K562 (cell line): Measurements from ENCODE around the gene FBXW7. TPM values are rescaled to one million over a fixed set of nuclear protein-coding genes. Genes with fewer than 3 reads are reported as not detected.

Source experiments
- ESRRB ChIP-seq: fragments of 250-450 bp; sonication (Bioruptor Pico); IDR thresholded peaks from 2 replicates; pipeline ENCODE4 v1.5.0; 2020; ENCODE audit warnings: mild to moderate bottlenecking, moderate library complexity, borderline replicate concordance
- NCOA1 ChIP-seq: fragments of 450-650 bp; IDR thresholded peaks from 2 replicates; pipeline ENCODE4 v1.6.1; 2016; ENCODE audit warnings: low read depth
- POLR2H ChIP-seq: IDR thresholded peaks from 2 replicates; pipeline ENCODE4 v1.6.1; 2016; ENCODE audit warnings: missing genetic modification characterization, low read depth, mild to moderate bottlenecking, control low read depth, missing compliant biosample characterization, moderate library complexity
- ZNF121 ChIP-seq: sonication (generic); formaldehyde crosslinking; conservative IDR thresholded peaks from 2 replicates; pipeline ENCODE4 v1.8.0; 2022; ENCODE audit warnings: missing genetic modification reagents
- polyA plus RNA-seq, 8 experiments: library from polyadenylated mRNA; depleted of rRNA in 4 of 8; stranded (reverse) in 5 of 8; unstranded in 3 of 8; fragments of >200 nt; fragmentation: Nextera tagmentation in 2 of 8; fragmentation: Illumina TruSeq in 1 of 8; extraction: Ambion mirVana in 2 of 8; extraction: Trizol in 1 of 8; gene quantifications; 2 replicates each; pipeline versions ENCODE4 v1.2.1 to v1.2.3, GENCODE V29; 2011 to 2014; ENCODE audit warnings: inconsistent platforms in 1 of 8, missing spikeins in 1 of 8
- total RNA-seq, 7 experiments: library from RNA; depleted of rRNA in 6 of 7; stranded (reverse); fragments of >200 nt in 6 of 7; fragmentation: Illumina TruSeq in 2 of 7; extraction: Trizol in 2 of 7; gene quantifications; 2 replicates each; pipeline versions ENCODE4 v1.2.1 to v1.2.3, GENCODE V29; 2011 to 2021; ENCODE audit warnings: low replicate concordance in 1 of 7
- TF ChIP-seq, protein P1 (sequence below): fragments of 200-600 bp; sonication (generic); IDR thresholded peaks from one replicate; pipeline ENCODE4 v1.6.1; 2012; ENCODE audit warnings: mild to moderate bottlenecking, low read depth, low read length, inconsistent platforms
- TF ChIP-seq, protein P2 (sequence below): fragments of 450-650 bp; IDR thresholded peaks from 2 replicates; pipeline ENCODE4 v1.6.1; 2017; ENCODE audit warnings: mild to moderate bottlenecking, moderate library complexity
- TF ChIP-seq, protein P3 (sequence below): fragments of 250-450 bp; sonication (Bioruptor Pico); IDR thresholded peaks from 2 replicates; pipeline ENCODE4 v1.9.0; 2021; ENCODE audit warnings: mild to moderate bottlenecking
- TF ChIP-seq, protein P4 (sequence below): fragments of 450-650 bp; IDR thresholded peaks from 2 replicates; pipeline ENCODE4 v1.6.1; 2017; ENCODE audit warnings: antibody characterized with exemption, mild to moderate bottlenecking

Gene FBXW7
- total and polyA plus RNA-seq, 9 of the 15 experiments (the other 6 are each of a cell fraction or from before 2014, with no cell fraction given): 6.8 to 44.2 (median 16.4) TPM

DNA sequence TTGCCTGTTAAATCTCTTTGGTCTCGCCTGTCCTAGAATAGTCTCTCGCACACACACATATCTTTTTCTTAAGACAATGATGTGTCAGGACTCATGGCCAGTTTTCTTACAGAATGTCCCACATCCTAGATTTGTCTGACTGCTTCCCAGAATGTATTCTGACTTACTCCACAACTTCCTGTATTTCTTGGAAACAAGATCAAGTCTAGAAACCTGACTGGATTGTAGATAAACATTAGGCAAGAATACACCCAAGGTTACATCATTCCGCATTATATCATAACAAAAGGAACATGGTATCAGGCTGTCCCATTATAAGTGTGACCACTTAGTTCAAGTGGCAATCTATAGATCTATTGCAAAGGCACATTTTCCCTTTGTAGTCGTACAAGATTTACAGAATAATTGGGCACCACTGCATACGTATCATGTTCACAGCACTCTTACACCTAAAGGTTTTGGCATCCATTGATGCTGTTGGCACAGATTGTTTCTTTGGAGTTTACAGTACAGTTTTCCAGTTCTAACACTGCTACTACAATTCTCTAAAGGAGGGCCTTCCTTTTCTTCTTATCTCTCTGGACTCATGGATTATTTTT, 56.4 kb downstream of the FBXW7 start (continued):
- TF ChIP-seq, protein P1, sequence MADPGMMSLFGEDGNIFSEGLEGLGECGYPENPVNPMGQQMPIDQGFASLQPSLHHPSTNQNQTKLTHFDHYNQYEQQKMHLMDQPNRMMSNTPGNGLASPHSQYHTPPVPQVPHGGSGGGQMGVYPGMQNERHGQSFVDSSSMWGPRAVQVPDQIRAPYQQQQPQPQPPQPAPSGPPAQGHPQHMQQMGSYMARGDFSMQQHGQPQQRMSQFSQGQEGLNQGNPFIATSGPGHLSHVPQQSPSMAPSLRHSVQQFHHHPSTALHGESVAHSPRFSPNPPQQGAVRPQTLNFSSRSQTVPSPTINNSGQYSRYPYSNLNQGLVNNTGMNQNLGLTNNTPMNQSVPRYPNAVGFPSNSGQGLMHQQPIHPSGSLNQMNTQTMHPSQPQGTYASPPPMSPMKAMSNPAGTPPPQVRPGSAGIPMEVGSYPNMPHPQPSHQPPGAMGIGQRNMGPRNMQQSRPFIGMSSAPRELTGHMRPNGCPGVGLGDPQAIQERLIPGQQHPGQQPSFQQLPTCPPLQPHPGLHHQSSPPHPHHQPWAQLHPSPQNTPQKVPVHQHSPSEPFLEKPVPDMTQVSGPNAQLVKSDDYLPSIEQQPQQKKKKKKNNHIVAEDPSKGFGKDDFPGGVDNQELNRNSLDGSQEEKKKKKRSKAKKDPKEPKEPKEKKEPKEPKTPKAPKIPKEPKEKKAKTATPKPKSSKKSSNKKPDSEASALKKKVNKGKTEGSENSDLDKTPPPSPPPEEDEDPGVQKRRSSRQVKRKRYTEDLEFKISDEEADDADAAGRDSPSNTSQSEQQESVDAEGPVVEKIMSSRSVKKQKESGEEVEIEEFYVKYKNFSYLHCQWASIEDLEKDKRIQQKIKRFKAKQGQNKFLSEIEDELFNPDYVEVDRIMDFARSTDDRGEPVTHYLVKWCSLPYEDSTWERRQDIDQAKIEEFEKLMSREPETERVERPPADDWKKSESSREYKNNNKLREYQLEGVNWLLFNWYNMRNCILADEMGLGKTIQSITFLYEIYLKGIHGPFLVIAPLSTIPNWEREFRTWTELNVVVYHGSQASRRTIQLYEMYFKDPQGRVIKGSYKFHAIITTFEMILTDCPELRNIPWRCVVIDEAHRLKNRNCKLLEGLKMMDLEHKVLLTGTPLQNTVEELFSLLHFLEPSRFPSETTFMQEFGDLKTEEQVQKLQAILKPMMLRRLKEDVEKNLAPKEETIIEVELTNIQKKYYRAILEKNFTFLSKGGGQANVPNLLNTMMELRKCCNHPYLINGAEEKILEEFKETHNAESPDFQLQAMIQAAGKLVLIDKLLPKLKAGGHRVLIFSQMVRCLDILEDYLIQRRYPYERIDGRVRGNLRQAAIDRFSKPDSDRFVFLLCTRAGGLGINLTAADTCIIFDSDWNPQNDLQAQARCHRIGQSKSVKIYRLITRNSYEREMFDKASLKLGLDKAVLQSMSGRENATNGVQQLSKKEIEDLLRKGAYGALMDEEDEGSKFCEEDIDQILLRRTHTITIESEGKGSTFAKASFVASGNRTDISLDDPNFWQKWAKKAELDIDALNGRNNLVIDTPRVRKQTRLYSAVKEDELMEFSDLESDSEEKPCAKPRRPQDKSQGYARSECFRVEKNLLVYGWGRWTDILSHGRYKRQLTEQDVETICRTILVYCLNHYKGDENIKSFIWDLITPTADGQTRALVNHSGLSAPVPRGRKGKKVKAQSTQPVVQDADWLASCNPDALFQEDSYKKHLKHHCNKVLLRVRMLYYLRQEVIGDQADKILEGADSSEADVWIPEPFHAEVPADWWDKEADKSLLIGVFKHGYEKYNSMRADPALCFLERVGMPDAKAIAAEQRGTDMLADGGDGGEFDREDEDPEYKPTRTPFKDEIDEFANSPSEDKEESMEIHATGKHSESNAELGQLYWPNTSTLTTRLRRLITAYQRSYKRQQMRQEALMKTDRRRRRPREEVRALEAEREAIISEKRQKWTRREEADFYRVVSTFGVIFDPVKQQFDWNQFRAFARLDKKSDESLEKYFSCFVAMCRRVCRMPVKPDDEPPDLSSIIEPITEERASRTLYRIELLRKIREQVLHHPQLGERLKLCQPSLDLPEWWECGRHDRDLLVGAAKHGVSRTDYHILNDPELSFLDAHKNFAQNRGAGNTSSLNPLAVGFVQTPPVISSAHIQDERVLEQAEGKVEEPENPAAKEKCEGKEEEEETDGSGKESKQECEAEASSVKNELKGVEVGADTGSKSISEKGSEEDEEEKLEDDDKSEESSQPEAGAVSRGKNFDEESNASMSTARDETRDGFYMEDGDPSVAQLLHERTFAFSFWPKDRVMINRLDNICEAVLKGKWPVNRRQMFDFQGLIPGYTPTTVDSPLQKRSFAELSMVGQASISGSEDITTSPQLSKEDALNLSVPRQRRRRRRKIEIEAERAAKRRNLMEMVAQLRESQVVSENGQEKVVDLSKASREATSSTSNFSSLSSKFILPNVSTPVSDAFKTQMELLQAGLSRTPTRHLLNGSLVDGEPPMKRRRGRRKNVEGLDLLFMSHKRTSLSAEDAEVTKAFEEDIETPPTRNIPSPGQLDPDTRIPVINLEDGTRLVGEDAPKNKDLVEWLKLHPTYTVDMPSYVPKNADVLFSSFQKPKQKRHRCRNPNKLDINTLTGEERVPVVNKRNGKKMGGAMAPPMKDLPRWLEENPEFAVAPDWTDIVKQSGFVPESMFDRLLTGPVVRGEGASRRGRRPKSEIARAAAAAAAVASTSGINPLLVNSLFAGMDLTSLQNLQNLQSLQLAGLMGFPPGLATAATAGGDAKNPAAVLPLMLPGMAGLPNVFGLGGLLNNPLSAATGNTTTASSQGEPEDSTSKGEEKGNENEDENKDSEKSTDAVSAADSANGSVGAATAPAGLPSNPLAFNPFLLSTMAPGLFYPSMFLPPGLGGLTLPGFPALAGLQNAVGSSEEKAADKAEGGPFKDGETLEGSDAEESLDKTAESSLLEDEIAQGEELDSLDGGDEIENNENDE: no peak
- TF ChIP-seq, protein P2, sequence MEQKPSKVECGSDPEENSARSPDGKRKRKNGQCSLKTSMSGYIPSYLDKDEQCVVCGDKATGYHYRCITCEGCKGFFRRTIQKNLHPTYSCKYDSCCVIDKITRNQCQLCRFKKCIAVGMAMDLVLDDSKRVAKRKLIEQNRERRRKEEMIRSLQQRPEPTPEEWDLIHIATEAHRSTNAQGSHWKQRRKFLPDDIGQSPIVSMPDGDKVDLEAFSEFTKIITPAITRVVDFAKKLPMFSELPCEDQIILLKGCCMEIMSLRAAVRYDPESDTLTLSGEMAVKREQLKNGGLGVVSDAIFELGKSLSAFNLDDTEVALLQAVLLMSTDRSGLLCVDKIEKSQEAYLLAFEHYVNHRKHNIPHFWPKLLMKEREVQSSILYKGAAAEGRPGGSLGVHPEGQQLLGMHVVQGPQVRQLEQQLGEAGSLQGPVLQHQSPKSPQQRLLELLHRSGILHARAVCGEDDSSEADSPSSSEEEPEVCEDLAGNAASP: no peak
- TF ChIP-seq POLR2H (peak; percentile 53; the same call in 1 of the 2 replicates), ESRRB (CRISPR knock-in tag) (no peak), NCOA1 (no peak), ZNF121 (CRISPR knock-in tag) (no peak)
- TF ChIP-seq, protein P3, sequence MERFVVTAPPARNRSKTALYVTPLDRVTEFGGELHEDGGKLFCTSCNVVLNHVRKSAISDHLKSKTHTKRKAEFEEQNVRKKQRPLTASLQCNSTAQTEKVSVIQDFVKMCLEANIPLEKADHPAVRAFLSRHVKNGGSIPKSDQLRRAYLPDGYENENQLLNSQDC: no peak
- TF ChIP-seq, protein P4, sequence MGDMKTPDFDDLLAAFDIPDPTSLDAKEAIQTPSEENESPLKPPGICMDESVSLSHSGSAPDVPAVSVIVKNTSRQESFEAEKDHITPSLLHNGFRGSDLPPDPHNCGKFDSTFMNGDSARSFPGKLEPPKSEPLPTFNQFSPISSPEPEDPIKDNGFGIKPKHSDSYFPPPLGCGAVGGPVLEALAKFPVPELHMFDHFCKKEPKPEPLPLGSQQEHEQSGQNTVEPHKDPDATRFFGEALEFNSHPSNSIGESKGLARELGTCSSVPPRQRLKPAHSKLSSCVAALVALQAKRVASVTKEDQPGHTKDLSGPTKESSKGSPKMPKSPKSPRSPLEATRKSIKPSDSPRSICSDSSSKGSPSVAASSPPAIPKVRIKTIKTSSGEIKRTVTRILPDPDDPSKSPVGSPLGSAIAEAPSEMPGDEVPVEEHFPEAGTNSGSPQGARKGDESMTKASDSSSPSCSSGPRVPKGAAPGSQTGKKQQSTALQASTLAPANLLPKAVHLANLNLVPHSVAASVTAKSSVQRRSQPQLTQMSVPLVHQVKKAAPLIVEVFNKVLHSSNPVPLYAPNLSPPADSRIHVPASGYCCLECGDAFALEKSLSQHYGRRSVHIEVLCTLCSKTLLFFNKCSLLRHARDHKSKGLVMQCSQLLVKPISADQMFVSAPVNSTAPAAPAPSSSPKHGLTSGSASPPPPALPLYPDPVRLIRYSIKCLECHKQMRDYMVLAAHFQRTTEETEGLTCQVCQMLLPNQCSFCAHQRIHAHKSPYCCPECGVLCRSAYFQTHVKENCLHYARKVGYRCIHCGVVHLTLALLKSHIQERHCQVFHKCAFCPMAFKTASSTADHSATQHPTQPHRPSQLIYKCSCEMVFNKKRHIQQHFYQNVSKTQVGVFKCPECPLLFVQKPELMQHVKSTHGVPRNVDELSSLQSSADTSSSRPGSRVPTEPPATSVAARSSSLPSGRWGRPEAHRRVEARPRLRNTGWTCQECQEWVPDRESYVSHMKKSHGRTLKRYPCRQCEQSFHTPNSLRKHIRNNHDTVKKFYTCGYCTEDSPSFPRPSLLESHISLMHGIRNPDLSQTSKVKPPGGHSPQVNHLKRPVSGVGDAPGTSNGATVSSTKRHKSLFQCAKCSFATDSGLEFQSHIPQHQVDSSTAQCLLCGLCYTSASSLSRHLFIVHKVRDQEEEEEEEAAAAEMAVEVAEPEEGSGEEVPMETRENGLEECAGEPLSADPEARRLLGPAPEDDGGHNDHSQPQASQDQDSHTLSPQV: no peak
